Measurements from ENCODE around the gene LDLRAD3. TPM values are rescaled to one million over a fixed set of nuclear protein-coding genes. Genes with fewer than 3 reads are reported as not detected.

LDLRAD3 gene
- total RNA-seq, 2 experiments from 2014 or later: not detected

GRCh38 chr11:35934271-35934670 is 9.6 kb upstream of the LDLRAD3 start:
- no TSS peak for BruUV-seq (replicated peaks)
- H4K20me1 ChIP-seq (ENCODE audit: insufficient read depth, low read length): no peaks in the 10 kb centered on the region
- H3K79me2 ChIP-seq (ENCODE audit: insufficient read depth, low read depth, low read length): no peaks in the 10 kb centered on the region
- no peak for TF ChIP-seq EZH2phosphoT487 (IDR thresholded peaks at IDR 0.05; ENCODE audit: borderline replicate concordance, low read depth, low read length)
- no peak for TF ChIP-seq CTCF (conservative IDR thresholded peaks at IDR 0.05; ENCODE audit: low read length)
- no peaks in the 10 kb centered on the region for H3K36me3 ChIP-seq (ENCODE audit: insufficient read depth, low read length)
- H3K4me2 ChIP-seq (ENCODE audit: low read length): no peak overlapping the region
- no peak overlapping the region for H3K27ac ChIP-seq (ENCODE audit: low read depth, low read length, poor library complexity, severe bottlenecking)
- no peaks in the 10 kb centered on the region for H3K9me3 ChIP-seq (ENCODE audit: low read length)
- no peak for DNase-seq (ENCODE audit: low spot score)
- intact Hi-C loops (cut with micrococcal nuclease; ENCODE audit: unreplicated experiment): no loop called here
- no peaks in the 10 kb centered on the region for H3K4me1 ChIP-seq (ENCODE audit: insufficient read depth, low read length, poor library complexity, severe bottlenecking)
- POLR2A ChIA-PET: no interaction called here
- no peak overlapping the region for H2AFZ ChIP-seq (ENCODE audit: low read length)
- CTCF ChIA-PET (ENCODE audit: unreplicated experiment): no interaction called here
- H3K4me3 ChIP-seq (ENCODE audit: low read depth, low read length, poor library complexity, severe bottlenecking): no peak overlapping the region
- no peaks in the 10 kb centered on the region for H3K9me2 ChIP-seq (ENCODE audit: insufficient read depth, low read length)

GRCh38 chr11:35934981-35935380 is 8.9 kb upstream of the LDLRAD3 start:
- Histone ChIP-seq H3K27ac (ENCODE audit: low read depth, low read length, poor library complexity, severe bottlenecking) (no peak overlapping the region), H3K9me3 (ENCODE audit: low read length) (no peaks in the 10 kb centered on the region), H3K36me3 (ENCODE audit: insufficient read depth, low read length) (no peaks in the 10 kb centered on the region), H3K4me2 (ENCODE audit: low read length) (no peak overlapping the region), H2AFZ (ENCODE audit: low read length) (no peak overlapping the region), H3K4me1 (ENCODE audit: insufficient read depth, low read length, poor library complexity, severe bottlenecking) (no peaks in the 10 kb centered on the region), H3K4me3 (ENCODE audit: low read depth, low read length, poor library complexity, severe bottlenecking) (no peak overlapping the region), H3K79me2 (ENCODE audit: insufficient read depth, low read depth, low read length) (no peaks in the 10 kb centered on the region), H3K9me2 (ENCODE audit: insufficient read depth, low read length) (no peaks in the 10 kb centered on the region), H4K20me1 (ENCODE audit: insufficient read depth, low read length) (no peaks in the 10 kb centered on the region)
- ChIA-PET CTCF (ENCODE audit: unreplicated experiment) (no interaction called here), POLR2A (no interaction called here)
- TF ChIP-seq EZH2phosphoT487 (IDR thresholded peaks at IDR 0.05; ENCODE audit: borderline replicate concordance, low read depth, low read length) (no peak), CTCF (conservative IDR thresholded peaks at IDR 0.05; ENCODE audit: low read length) (no peak)
- intact Hi-C loops (cut with micrococcal nuclease; ENCODE audit: unreplicated experiment): no loop called here
- no TSS peak for BruUV-seq (replicated peaks)
- DNase-seq (ENCODE audit: low spot score): no peak

DNA sequence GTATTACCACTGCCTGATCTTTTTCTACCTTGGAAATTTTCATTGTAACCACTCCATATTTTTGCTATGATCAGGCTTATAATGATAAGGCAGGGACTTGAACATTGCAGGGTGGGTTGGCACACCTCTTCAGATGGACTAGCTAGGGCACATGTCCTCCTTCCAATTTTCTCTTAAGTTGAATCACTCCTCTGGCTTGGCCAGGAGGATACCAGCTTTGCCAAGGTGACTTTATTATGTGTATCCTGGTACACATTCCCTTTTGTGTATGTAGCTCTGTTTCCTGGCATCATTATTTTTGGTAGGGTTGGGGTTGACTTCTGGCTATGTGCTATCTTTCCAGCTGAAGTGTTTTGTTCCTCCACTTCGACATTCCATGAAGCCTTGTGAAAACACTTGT is 8.5 kb upstream of the LDLRAD3 start:
- ChIA-PET CTCF (ENCODE audit: unreplicated experiment) (no interaction called here), POLR2A (no interaction called here)
- no peaks in the 10 kb centered on the region for H3K9me3 ChIP-seq (ENCODE audit: low read length)
- no peak overlapping the region for H3K4me2 ChIP-seq (ENCODE audit: low read length)
- no peaks in the 10 kb centered on the region for H4K20me1 ChIP-seq (ENCODE audit: insufficient read depth, low read length)
- intact Hi-C loops (cut with micrococcal nuclease; ENCODE audit: unreplicated experiment): no loop called here
- BruUV-seq (replicated peaks): no TSS peak
- no peaks in the 10 kb centered on the region for H3K9me2 ChIP-seq (ENCODE audit: insufficient read depth, low read length)
- no peaks in the 10 kb centered on the region for H3K79me2 ChIP-seq (ENCODE audit: insufficient read depth, low read depth, low read length)
- TF ChIP-seq EZH2phosphoT487 (IDR thresholded peaks at IDR 0.05; ENCODE audit: borderline replicate concordance, low read depth, low read length) (no peak), CTCF (conservative IDR thresholded peaks at IDR 0.05; ENCODE audit: low read length) (no peak)
- H3K36me3 ChIP-seq (ENCODE audit: insufficient read depth, low read length): no peaks in the 10 kb centered on the region
- H3K4me1 ChIP-seq (ENCODE audit: insufficient read depth, low read length, poor library complexity, severe bottlenecking): no peaks in the 10 kb centered on the region
- no peak overlapping the region for H2AFZ ChIP-seq (ENCODE audit: low read length)
- H3K27ac ChIP-seq (ENCODE audit: low read depth, low read length, poor library complexity, severe bottlenecking): no peak overlapping the region
- DNase-seq (ENCODE audit: low spot score): no peak
- H3K4me3 ChIP-seq (ENCODE audit: low read depth, low read length, poor library complexity, severe bottlenecking): no peak overlapping the region
